PC-3 (cell line): ENCODE data around the gene UBR3. TPM values are rescaled to one million over a fixed set of nuclear protein-coding genes. Genes with fewer than 3 reads are reported as not detected.
"Not testable (repeated sequence)": the region's sequence is repeated elsewhere in the genome, so short reads cannot be mapped to it uniquely, and the experiment has no call there.

Source experiments
- ATAC-seq: fragments of 200-7000 bp; cut with Tn5 transposase; 2 replicates; pipeline ENCODE4 v1.9.1; 2020; ENCODE audit warnings: mild to moderate bottlenecking, moderate library complexity
- BruUV-seq: library from RNA; stranded (reverse); fragments of 400-500 nt; replicated peaks from 2 replicates; lab custom pipeline; 2021; lab: Mats Ljungman, UMichigan
- CTCF ChIA-PET: fragments of 300-600 bp; sonication (Branson Sonifier 250); formaldehyde crosslinking; loops from one replicate; lab custom pipeline; 2022; ENCODE audit warnings: antibody characterized with exemption; lab: Charles Lee
- POLR2A ChIA-PET: fragments of 300-600 bp; sonication (Branson Sonifier 250); formaldehyde crosslinking; loops from one replicate; lab custom pipeline; 2022; ENCODE audit warnings: antibody characterized with exemption; ENCODE audit not compliant: unreplicated experiment; lab: Charles Lee
- DNase-seq: peaks from one replicate; pipeline ENCODE4 v3.0.0-alpha.2; 2015
- H2AFZ ChIP-seq: fragments of 300-600 bp; sonication (generic); 2 replicates; pipeline ENCODE4 v1.6.0; 2016; ENCODE audit warnings: antibody characterized with exemption, low read length
- H3F3A ChIP-seq: fragments of 300-600 bp; sonication (generic); one replicate; pipeline ENCODE4 v1.6.0; 2017; ENCODE audit warnings: antibody characterized with exemption, low read length, control low read depth, mild to moderate bottlenecking; ENCODE audit not compliant: unreplicated experiment
- H3K27ac ChIP-seq: fragments of 300-600 bp; sonication (generic); 2 replicates; pipeline ENCODE4 v1.5.1; 2016; ENCODE audit warnings: mild to moderate bottlenecking, low read length
- H3K27me3 ChIP-seq: fragments of 300-600 bp; sonication (generic); 2 replicates; pipeline ENCODE4 v1.6.1; 2016; ENCODE audit warnings: low read length, mixed read lengths
- H3K36me3 ChIP-seq: fragments of 300-600 bp; sonication (generic); 2 replicates; pipeline ENCODE4 v1.6.1; 2016; ENCODE audit warnings: low read depth, mixed run types, low read length, mixed read lengths
- H3K4me1 ChIP-seq: fragments of 300-600 bp; sonication (generic); 2 replicates; pipeline ENCODE4 v1.5.1; 2016; ENCODE audit warnings: low read length; ENCODE audit not compliant: insufficient read depth
- H3K4me2 ChIP-seq: fragments of 300-600 bp; sonication (generic); 2 replicates; pipeline ENCODE4 v1.6.0; 2016; ENCODE audit warnings: low read length
- H3K4me3 ChIP-seq: fragments of 300-600 bp; sonication (generic); 2 replicates; pipeline ENCODE4 v1.5.1; 2016; ENCODE audit warnings: mild to moderate bottlenecking, low read length, mixed read lengths
- H3K79me2 ChIP-seq: fragments of 300-600 bp; sonication (generic); 2 replicates; pipeline ENCODE4 v1.6.1; 2017; ENCODE audit warnings: low read length, mixed read lengths
- H3K9ac ChIP-seq: fragments of 300-600 bp; sonication (generic); 2 replicates; pipeline ENCODE4 v1.6.0; 2016; ENCODE audit warnings: mild to moderate bottlenecking, low read length
- H3K9me2 ChIP-seq: fragments of 300-600 bp; sonication (generic); replicated peaks from 2 replicates; pipeline ENCODE4 v1.6.1; 2016; ENCODE audit warnings: mixed run types, low read length, mixed read lengths
- H3K9me3 ChIP-seq: fragments of 300-600 bp; sonication (generic); 2 replicates; pipeline ENCODE4 v1.6.1; 2016; ENCODE audit warnings: low read length, mixed read lengths
- H4K20me1 ChIP-seq: fragments of 300-600 bp; sonication (generic); 2 replicates; pipeline ENCODE4 v1.6.1; 2016; ENCODE audit warnings: low read length, mixed read lengths
- EZH2 ChIP-seq: fragments of 300-600 bp; sonication (generic); IDR thresholded peaks from one replicate; pipeline ENCODE4 v1.6.1; 2017; ENCODE audit warnings: antibody characterized with exemption, mild to moderate bottlenecking, low read length; ENCODE audit not compliant: unreplicated experiment
- EZH2phosphoT487 ChIP-seq: fragments of 300-600 bp; sonication (generic); IDR thresholded peaks from 2 replicates; pipeline ENCODE4 v1.6.1; 2018; ENCODE audit warnings: mild to moderate bottlenecking, antibody characterized with exemption, low read length, borderline replicate concordance
- intact Hi-C: fragments of 100-400 bp; cut with micrococcal nuclease; formaldehyde crosslinking; loops from 2 replicates; pipeline ENCODE4 v1.9.0; 2023
- total RNA-seq: library from RNA; depleted of rRNA; stranded (reverse); fragments of >200 nt; gene quantifications from 2 replicates; pipeline ENCODE4 v1.2.3, GENCODE V29; 2014
- TF ChIP-seq, protein P1 (sequence below): fragments of 300-600 bp; sonication (generic); conservative IDR thresholded peaks from 2 replicates; pipeline ENCODE4 v1.5.1; 2017; ENCODE audit warnings: antibody characterized with exemption, low read depth, mild to moderate bottlenecking, low read length

The UBR3 gene
- total RNA-seq, 1 experiment from 2014 or later, result 30.9 TPM

GRCh38 chr2:169849710-169850109 is 22.5 kb downstream of the UBR3 start:
- ChIA-PET CTCF (no interaction called here), POLR2A (no interaction called here)
- Histone ChIP-seq H3K79me2 (peaks cover 91% of the 10 kb centered on the region), H3K4me1 (no peaks in the 10 kb centered on the region), H3K27ac (no peak overlapping the region), H3K4me3 (no peak overlapping the region), H3K36me3 (peaks cover 4% of the 10 kb centered on the region; the same call in 1 of the 2 replicates), H3K9me2 (no peaks in the 10 kb centered on the region), H3K4me2 (no peak overlapping the region), H3K9me3 (no peaks in the 10 kb centered on the region), H3F3A (no peaks in the 10 kb centered on the region), H3K27me3 (no peaks in the 10 kb centered on the region), H2AFZ (no peak overlapping the region), H4K20me1 (no peaks in the 10 kb centered on the region), H3K9ac (no peak overlapping the region)
- DNase-seq (no peak), ATAC-seq (no peak)
- BruUV-seq, result no TSS peak
- TF ChIP-seq, protein P1, sequence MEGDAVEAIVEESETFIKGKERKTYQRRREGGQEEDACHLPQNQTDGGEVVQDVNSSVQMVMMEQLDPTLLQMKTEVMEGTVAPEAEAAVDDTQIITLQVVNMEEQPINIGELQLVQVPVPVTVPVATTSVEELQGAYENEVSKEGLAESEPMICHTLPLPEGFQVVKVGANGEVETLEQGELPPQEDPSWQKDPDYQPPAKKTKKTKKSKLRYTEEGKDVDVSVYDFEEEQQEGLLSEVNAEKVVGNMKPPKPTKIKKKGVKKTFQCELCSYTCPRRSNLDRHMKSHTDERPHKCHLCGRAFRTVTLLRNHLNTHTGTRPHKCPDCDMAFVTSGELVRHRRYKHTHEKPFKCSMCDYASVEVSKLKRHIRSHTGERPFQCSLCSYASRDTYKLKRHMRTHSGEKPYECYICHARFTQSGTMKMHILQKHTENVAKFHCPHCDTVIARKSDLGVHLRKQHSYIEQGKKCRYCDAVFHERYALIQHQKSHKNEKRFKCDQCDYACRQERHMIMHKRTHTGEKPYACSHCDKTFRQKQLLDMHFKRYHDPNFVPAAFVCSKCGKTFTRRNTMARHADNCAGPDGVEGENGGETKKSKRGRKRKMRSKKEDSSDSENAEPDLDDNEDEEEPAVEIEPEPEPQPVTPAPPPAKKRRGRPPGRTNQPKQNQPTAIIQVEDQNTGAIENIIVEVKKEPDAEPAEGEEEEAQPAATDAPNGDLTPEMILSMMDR, result no peak
- TF ChIP-seq EZH2phosphoT487 (no peak), EZH2 (no peak)
- intact Hi-C loops, result no loop called here

DNA sequence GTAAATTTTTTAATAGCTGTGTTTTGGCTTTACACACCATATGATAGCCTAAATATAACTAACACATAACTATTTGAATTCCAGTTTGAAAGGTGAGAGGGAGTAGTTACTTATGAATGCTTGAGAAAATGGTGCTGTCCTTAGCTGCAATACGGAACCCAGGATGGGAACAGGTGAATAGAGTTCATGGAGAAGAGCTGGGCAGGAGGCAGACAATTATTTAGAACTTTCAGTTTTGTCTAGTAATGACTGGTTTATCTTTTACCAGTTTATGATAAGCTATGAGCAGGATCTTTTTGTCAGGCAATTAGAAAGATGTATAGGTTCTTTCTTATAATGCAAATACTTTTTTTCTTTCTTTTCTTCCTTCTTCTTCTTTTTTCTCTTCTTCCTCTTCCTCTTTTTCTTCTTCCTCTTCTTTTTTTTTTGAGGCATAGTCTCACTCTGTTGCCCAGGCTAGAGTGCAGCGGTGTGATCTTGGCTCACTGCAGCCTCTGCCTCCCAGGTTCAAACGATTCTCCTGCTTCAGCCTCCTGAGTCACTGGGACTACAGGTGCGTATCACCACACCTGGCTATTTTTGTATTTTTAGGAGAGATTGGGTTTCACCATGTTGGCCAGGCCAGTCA is 25.9 kb downstream of the UBR3 start:
- peaks cover 66% of the 10 kb centered on the region for H3K79me2 ChIP-seq
- no peaks in the 10 kb centered on the region for H4K20me1 ChIP-seq
- H3K36me3 ChIP-seq, result peaks cover 4% of the 10 kb centered on the region; the same call in 1 of the 2 replicates
- intact Hi-C loops, result no loop called here
- no peaks in the 10 kb centered on the region for H3K4me1 ChIP-seq
- H3K9me3 ChIP-seq, result no peaks in the 10 kb centered on the region
- no peak overlapping the region for H3K27ac ChIP-seq
- DNase-seq, result no peak
- H3K4me2 ChIP-seq, result no peak overlapping the region
- no peaks in the 10 kb centered on the region for H3F3A ChIP-seq
- H3K4me3 ChIP-seq, result no peak overlapping the region
- no peak overlapping the region for H2AFZ ChIP-seq
- TF ChIP-seq, protein P1, result no peak
- TF ChIP-seq EZH2phosphoT487, result no peak
- no peak for TF ChIP-seq EZH2
- CTCF ChIA-PET, result interaction anchor here (0.5 kb wide), 1 partner anchor 15 kb away, joined by 3 read pairs; no protein-coding TSS in a partner anchor
- POLR2A ChIA-PET, result interaction anchor here (0.6 to 0.9 kb wide), 2 partner anchors 24 to 385 kb away, joined by 3 to 4 read pairs; no protein-coding TSS in a partner anchor
- no peak overlapping the region for H3K9ac ChIP-seq
- no peaks in the 10 kb centered on the region for H3K27me3 ChIP-seq
- ATAC-seq, result no peak
- BruUV-seq, result no TSS peak
- no peaks in the 10 kb centered on the region for H3K9me2 ChIP-seq

- H3K79me2 ChIP-seq, result peaks cover 65% of the 10 kb centered on the region
- CTCF ChIA-PET, H3K9me3 ChIP-seq, BruUV-seq, H3K9ac ChIP-seq, H3K9me2 ChIP-seq, H3K27ac ChIP-seq, DNase-seq, H3K4me1 ChIP-seq, H3K4me3 ChIP-seq, H3F3A ChIP-seq, H3K36me3 ChIP-seq, H3K27me3 ChIP-seq, POLR2A ChIA-PET, H3K4me2 ChIP-seq, H2AFZ ChIP-seq, ATAC-seq, intact Hi-C loops, H4K20me1 ChIP-seq: not testable (repeated sequence)
These were observed 28.3 kb downstream of the UBR3 start for GRCh38 chr2:169855281-169856258.
